Effector memory CD8-positive, alpha-beta T cell (primary cell): ENCODE measurements around the gene SELENOK.

Source experiments
- ATAC-seq: fragments of 150-1000 bp; cut with Tn5 transposase; replicated peaks from 2 replicates; pipeline ENCODE4 v1.10.0; 2021; ENCODE audit warnings: mild to moderate bottlenecking, moderate library complexity
- DNase-seq, 3 experiments: peaks; one replicate each; pipeline ENCODE4 v3.0.0; 2021
- H3K27ac Mint-ChIP-seq, 2 donors: one replicate each; pipeline ENCODE4 v1.8.0; 2022; ENCODE audit warnings: mild to moderate bottlenecking in 2 of 2, mixed read lengths in 2 of 2, moderate library complexity in 2 of 2
- H3K27me3 Mint-ChIP-seq, 2 donors: one replicate each; pipeline ENCODE4 v1.8.0; 2022; ENCODE audit warnings: mixed read lengths in 2 of 2
- H3K36me3 Mint-ChIP-seq: one replicate; pipeline ENCODE4 v1.8.0; 2022; ENCODE audit warnings: mild to moderate bottlenecking, moderate library complexity, mixed read lengths; ENCODE audit not compliant: insufficient read depth
- H3K4me1 Mint-ChIP-seq, 2 donors: one replicate each; pipeline ENCODE4 v1.8.0; 2022; ENCODE audit warnings: low read depth in 2 of 2, mixed read lengths in 2 of 2
- H3K4me3 Mint-ChIP-seq, 2 donors: one replicate each; pipeline ENCODE4 v1.8.0; 2022; ENCODE audit warnings: mild to moderate bottlenecking in 2 of 2, mixed read lengths in 2 of 2, moderate library complexity in 2 of 2
- H3K9me3 Mint-ChIP-seq, 2 donors: one replicate each; pipeline ENCODE4 v1.8.0; 2022; ENCODE audit warnings: mixed read lengths in 2 of 2

SELENOK gene

GRCh38 chr3:53844262-53845102 lies 47.2 kb downstream of the SELENOK start:
- peaks cover 0 to 3% of the 10 kb centered on the region in 2 donors for H3K4me1 Mint-ChIP-seq
- H3K36me3 Mint-ChIP-seq, result peaks cover 2% of the 10 kb centered on the region
- peaks cover 43 to 66% of the 10 kb centered on the region in 2 donors for H3K27me3 Mint-ChIP-seq
- DNase-seq (no peak), ATAC-seq (no peak)
- H3K4me3 Mint-ChIP-seq, result no peak overlapping the region
- no peaks in the 10 kb centered on the region for H3K9me3 Mint-ChIP-seq
- H3K27ac Mint-ChIP-seq, result peak overlapping the region in 1 of 2 donors; percentile 49

- no peak for DNase-seq
- peaks cover 45 to 60% of the 10 kb centered on the region in 2 donors for H3K27me3 Mint-ChIP-seq
- peaks cover 0 to 3% of the 10 kb centered on the region in 2 donors for H3K4me1 Mint-ChIP-seq
- H3K9me3 Mint-ChIP-seq, result no peaks in the 10 kb centered on the region
- peak overlapping the region in 1 of 2 donors; percentile 49 for H3K27ac Mint-ChIP-seq
- no peak overlapping the region for H3K4me3 Mint-ChIP-seq
- ATAC-seq, result no peak
- peaks cover 2% of the 10 kb centered on the region for H3K36me3 Mint-ChIP-seq
Measured at GRCh38 chr3:53843195-53844177, 48.2 kb downstream of the SELENOK start.

- peaks cover 0 to 6% of the 10 kb centered on the region in 2 donors for H3K4me1 Mint-ChIP-seq
- DNase-seq, result no peak
- H3K27me3 Mint-ChIP-seq, result peaks cover 42 to 61% of the 10 kb centered on the region in 2 donors
- no peak overlapping the region for H3K27ac Mint-ChIP-seq
- peaks cover 2% of the 10 kb centered on the region for H3K36me3 Mint-ChIP-seq
- H3K4me3 Mint-ChIP-seq, result no peak overlapping the region
- no peaks in the 10 kb centered on the region for H3K9me3 Mint-ChIP-seq
- no peak for ATAC-seq
Measured at GRCh38 chr3:53842436-53843194, 49.0 kb downstream of the SELENOK start.

GRCh38 chr3:53841296-53841695 lies 50.4 kb downstream of the SELENOK start:
- H3K27me3 Mint-ChIP-seq, result peaks cover 39 to 48% of the 10 kb centered on the region in 2 donors
- no peaks in the 10 kb centered on the region for H3K9me3 Mint-ChIP-seq
- H3K27ac Mint-ChIP-seq, result no peak overlapping the region
- no peak overlapping the region for H3K4me3 Mint-ChIP-seq
- ATAC-seq, result no peak
- no peak for DNase-seq
- H3K36me3 Mint-ChIP-seq, result peaks cover 2% of the 10 kb centered on the region
- peaks cover 0 to 11% of the 10 kb centered on the region in 2 donors for H3K4me1 Mint-ChIP-seq

DNA sequence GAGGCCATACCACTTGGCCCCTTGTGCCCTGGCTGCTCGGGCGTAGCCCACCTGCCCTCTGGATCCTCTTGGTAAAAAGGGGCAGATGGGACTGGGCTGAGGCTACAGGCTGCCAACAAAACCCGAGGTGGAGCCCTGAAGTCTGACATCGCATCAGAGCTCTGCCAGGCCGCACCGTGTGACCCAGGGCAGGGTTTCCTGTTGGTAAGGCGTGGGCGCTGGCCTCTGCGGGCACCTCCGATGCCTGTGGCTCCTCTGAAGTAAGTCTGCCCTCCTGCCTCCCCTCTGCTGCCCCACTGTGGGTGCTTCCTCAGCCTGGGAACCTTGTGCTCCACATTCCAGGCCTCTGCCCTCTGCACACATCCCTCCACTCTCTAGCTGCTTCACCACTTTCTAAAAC lies 54.3 kb downstream of the SELENOK start:
- H3K4me3 Mint-ChIP-seq, result no peak overlapping the region
- H3K4me1 Mint-ChIP-seq, result peaks cover 0 to 9% of the 10 kb centered on the region in 2 donors
- ATAC-seq, result peak; percentile 52
- H3K27ac Mint-ChIP-seq, result peak overlapping the region in 1 of 2 donors; percentile 60
- no peaks in the 10 kb centered on the region for H3K9me3 Mint-ChIP-seq
- H3K36me3 Mint-ChIP-seq, result no peaks in the 10 kb centered on the region
- no peak for DNase-seq
- peaks cover 13 to 18% of the 10 kb centered on the region in 2 donors for H3K27me3 Mint-ChIP-seq

- ATAC-seq (no peak), DNase-seq (no peak)
- H3K36me3 Mint-ChIP-seq, result no peaks in the 10 kb centered on the region
- peaks cover 0 to 9% of the 10 kb centered on the region in 2 donors for H3K4me1 Mint-ChIP-seq
- H3K4me3 Mint-ChIP-seq, result no peak overlapping the region
- no peaks in the 10 kb centered on the region for H3K9me3 Mint-ChIP-seq
- H3K27ac Mint-ChIP-seq, result peak overlapping the region in 1 of 2 donors; percentile 24
- H3K27me3 Mint-ChIP-seq, result peaks cover 12 to 18% of the 10 kb centered on the region in 2 donors
Measured at GRCh38 chr3:53836084-53836872, 55.4 kb downstream of the SELENOK start.

DNA sequence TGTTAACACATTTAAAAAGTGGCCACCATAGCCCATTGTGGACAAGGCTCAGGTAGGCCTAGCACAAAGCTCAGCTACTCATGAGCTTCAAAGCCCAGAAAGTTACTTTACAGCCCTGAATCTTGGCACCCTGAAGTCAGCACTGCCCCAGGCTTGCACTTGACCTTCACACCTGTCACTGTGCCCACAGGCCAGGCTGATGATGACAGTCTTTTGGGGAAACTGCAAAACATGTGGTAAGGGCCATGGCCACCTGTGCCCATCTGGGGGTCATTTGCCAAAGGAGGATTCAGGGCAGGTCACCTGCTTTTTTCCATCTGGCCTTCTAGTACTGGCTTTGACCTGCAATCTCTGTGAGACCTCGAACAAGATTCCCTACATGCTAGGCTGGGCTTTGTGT lies 56.4 kb downstream of the SELENOK start:
- Mint-ChIP-seq H3K4me1 (peaks cover 0 to 9% of the 10 kb centered on the region in 2 donors), H3K4me3 (no peak overlapping the region)
- DNase-seq, result no peak

GRCh38 chr3:53834429-53835095 lies 57.1 kb downstream of the SELENOK start:
- Mint-ChIP-seq H3K27ac (no peak overlapping the region), H3K9me3 (no peaks in the 10 kb centered on the region)

More for the DNA sequence above, 56.4 kb downstream of the SELENOK start:
- Mint-ChIP-seq H3K27ac (peak overlapping the region; percentile 24 to 56), H3K27me3 (peaks cover 12 to 18% of the 10 kb centered on the region in 2 donors), H3K9me3 (no peaks in the 10 kb centered on the region), H3K36me3 (no peaks in the 10 kb centered on the region)
- no peak for ATAC-seq

More at GRCh38 chr3:53834429-53835095, 57.1 kb downstream of the SELENOK start:
- no peak for ATAC-seq
- Mint-ChIP-seq H3K4me1 (peaks cover 0 to 9% of the 10 kb centered on the region in 2 donors), H3K36me3 (no peaks in the 10 kb centered on the region), H3K27me3 (peaks cover 12 to 13% of the 10 kb centered on the region in 2 donors), H3K4me3 (no peak overlapping the region)
- DNase-seq, result no peak
